ENCODE results near the gene NID2.

The NID2 gene

DNA sequence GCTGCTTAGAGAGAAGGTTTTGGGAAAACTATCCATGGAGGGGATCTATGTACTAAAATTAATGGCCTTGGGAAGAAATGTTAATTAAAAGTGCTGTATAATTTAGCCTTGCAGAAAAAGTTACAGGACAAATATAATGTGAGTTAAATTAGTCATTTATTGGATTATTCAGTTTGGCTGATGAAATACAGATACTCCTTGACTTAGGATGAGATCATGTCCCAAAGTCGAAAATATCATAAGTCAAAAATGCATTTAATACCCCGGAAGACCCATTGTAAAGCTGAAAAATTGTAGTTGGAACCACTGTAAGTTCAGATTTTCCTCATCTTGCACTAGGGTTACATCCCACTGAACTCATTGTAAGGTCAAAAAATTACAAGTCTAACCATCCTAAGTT, 69.8 kb downstream of the NID2 start:
- DNase-seq, result no peak

DNA sequence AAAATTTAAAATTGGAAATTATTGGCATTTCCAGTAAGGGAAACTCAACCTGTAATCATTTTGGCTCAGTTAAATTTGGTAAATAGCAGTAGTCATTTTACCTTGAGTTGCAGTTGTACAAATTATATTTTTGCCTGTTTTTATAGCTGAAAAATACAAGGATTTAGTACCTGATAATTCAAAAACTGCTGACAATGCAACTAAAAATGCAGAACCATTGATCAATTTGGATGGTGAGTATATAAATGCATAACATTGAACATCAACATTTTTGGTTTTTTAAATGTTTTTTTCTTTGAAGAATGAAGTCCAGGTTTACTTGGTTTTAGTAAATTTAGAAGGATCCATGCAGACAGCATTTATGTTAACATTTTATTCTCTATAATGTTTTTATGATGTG, 70.5 kb downstream of the NID2 start:
- no peak for DNase-seq

DNA sequence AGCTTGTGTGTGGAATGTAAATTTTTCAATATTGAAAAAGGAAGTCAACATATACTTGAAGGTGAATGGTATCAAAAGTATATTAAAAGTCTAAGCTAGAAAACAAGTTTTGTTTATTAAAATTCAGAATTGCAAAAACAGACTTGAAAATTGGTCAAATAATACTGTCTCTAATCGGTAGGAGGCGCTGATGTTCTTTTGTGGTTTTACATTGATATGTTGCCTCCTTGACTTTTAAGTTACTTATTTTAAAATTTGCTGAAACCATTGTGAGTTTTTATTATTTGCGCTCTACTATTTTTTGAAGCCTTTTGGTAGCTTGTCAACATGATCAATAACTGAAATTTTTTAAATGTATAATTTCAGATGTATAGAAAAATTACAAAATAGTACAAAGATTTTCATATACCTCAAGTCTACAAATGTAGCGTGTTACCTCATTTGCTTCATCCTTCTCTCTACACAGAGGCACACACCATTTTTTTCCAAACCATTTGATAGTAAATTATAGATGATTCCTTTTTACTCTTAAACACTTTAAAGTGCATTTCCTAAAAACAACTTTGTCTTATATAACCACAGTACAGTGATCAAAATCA, 72.6 kb downstream of the NID2 start:
- no peak for DNase-seq

DNA sequence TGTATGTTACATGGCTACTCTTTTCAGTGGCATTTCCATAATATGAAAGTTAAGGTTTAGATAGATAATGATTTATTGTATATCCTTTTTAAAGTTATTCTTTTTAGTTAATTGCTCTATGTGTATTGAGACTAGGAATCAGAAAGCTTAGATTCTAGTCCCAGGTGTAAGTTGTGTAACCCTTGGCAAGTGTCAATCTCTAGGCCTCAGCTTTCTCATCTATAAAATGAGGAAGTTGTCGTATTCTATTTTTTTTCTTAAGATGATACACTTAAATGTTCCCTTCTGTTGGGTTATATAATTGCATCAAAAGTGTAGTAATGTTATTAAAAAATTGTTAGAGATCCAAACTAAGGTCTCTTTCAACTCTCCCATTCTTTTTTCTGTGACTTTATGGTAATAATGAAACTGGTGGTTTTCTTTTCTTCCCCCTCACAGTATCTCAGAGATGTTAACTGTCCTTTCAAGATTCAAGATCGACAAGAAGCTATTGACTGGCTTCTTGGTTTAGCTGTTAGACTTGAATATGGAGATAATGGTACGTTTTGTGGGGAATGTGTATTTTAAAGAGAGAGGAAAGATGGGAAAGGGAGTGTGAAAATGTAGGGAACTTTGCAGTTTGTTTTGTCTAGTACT, 75.5 kb downstream of the NID2 start:
- DNase-seq, result no peak

DNA sequence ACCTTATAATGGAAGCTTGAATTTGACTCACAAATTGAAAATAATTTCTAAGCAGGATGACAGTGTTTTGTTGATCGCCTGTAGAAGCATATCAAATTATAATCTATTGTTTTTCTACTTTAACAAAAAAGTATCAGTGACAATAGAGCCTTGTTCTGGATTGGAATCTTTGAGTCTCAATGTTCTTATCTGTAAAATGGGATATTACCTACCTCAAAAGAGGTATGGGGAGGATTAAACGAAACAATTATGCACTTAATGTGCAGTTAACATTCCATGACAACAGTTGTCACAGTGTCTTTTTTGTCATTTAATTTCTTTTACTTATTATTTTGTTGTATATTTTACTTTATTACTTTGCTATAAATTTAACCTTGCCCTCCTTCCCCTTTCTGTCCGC, 78.4 kb downstream of the NID2 start:
- DNase-seq, result no peak

DNA sequence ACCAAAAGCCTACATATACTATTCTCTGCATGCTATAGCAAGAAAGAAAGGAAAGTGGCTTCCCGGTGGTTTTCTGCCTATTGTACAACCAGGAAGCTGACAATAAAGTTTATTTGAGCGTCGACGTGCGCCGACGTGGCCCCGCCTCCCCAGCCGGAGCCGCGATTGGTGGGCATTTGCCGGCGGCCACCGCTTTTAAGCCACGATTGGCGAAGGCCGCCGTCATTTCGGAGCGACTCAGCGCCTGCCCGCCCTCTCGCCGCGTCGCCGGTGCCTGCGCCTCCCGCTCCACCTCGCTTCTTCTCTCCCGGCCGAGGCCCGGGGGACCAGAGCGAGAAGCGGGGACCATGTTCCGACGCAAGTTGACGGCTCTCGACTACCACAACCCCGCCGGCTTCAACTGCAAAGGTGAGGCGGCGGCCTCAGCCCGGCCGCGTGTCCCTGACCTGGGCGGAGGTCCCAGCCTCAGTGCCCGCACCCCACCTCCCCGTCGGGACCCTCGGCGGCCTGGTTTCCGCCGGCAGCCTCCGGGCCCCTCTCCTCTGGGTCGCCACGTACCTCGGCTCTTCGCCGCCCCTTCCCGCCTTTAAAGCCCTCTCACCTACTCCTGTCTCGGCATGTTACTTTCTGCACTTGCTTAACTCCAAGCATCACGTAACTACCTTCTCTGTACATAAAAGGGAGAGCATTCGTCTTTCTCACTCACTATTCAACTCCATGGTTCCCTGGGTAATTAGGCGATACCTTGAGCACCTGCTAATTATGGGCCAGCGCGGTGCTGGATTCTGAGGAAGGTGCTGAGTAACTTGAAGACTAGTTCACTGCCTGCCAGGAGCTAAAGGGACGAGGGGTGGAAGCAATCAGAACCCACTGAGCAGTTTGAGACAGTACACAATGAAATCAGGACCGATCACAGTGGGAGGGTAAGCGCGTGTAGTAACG, 79.3 kb downstream of the NID2 start, which contains the start of gene RTRAF:
Gene RTRAF, plus strand, starts transcription at position 254 of the 942 bp plus-strand sequence. Its CDS starts 94 bp downstream, at position 348.
- DNase-seq, result peak; percentile 97

DNA sequence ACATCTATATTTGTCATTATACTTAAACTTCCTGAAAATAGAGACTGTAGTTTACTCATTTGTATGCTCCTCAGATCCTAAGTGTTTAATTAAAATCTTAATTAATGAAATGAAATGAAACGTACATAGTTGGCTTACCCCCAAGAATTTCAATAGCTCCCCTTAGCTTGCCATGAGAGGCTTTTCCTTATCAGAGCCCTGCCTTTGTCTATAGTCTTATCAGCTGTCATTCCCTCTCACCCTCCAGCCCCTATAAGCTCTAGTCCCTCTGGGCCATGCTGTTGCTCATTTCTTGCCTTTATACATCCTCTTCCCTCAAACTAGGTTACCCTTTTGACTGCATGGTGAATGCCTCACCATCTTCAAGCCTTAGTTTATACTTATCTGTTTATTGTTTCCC, 80.6 kb downstream of the NID2 start:
- no peak for DNase-seq

DNA sequence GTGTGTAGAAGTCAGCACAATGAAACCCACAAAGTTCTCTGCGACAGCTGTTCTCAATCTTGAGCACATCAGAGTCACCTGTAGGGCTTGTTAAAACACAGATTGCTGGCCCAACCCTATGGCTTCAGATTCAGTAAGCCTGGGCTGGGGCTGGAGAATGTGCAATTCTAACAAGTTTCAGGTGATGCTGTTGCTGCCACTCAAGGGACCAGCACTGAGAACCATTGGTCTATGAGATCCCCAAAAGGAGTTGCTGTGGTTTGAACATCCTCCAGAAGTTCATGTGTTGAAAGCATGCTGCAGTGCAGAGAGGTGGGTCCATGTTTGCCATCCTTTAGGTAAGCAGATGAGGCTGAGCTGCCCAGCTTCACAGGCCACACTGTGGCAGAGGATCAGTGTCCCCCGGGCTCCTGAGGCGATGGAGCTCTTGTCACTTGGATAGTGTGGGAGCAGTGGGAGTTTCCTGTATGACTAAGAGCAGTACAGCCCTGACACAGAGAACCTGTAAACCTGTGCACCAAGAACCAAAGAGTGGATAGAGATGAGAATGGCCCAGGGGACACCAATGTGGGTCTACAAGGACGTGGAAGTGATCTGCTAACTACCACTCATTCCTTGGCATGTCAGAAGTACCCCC, 87.5 kb downstream of the NID2 start:
- no peak for DNase-seq

DNA sequence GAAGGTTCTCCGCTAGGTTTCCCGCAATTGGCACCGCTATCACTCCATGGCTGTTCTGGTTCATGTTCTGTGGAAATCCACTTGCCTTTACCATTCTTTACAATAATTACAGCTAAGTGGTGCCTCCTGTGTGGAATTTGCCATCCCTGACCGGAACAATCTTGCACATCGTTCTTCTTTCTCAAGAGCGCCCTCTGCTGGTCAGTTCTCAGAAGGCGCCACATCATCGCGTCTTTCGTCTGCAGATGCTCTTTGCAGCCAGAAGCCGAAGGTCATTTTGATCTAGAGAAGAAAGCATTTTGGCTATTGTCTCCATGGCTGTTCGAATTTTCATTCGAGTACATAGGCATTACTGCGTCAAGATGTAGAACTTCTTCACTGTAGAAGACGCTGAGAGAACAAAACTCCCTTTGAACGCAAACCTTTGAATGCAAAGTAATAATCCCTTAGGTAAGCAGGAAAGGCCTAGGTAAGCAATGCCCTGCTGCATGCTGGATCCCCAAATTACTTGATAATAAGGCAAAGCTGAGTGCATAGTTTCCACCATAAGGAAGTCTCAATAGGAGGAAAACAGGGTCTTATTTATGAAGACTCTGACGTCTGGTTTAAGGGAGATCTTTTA, 89.7 kb downstream of the NID2 start:
- DNase-seq, result peak; percentile 82

DNA sequence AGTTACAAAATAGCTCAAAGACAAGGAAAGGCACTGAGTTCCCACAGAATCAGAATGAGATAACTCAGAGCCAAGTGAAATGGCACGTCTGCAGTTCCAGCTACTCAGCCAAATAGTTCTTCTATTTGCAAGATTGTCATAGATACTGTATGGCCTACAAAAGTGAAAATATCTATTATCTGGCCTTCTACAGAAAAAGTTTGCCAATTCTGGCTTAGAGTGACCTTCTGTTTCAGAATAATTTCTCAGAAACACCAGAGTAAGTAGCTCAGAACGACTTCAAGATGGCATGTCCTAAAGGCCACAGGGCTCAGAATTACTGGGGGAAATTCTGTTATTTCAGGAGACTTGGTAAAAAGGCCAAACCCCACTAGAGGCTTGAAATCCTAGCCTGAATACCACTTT, 90.2 kb downstream of the NID2 start:
- DNase-seq, result no peak

DNA sequence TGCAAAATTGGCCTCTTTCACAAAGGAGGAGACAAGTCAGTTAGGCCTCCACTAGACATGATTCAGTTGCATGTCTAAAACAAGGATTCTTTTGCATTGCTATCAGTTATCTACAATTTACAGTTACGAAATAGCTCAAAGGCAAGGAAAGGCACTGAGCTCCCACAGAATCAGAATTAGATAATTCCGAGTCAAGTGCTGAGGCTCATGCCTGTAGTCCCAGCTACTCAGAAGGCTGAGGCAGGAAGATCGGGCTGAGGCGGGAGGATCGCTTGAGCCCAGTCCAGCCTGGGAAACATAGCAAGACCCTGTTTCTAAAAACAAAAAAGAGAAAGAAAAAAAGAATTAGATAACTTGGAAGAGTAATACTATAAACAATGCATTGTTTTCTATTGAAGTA, 91.8 kb downstream of the NID2 start:
- DNase-seq, result no peak

DNA sequence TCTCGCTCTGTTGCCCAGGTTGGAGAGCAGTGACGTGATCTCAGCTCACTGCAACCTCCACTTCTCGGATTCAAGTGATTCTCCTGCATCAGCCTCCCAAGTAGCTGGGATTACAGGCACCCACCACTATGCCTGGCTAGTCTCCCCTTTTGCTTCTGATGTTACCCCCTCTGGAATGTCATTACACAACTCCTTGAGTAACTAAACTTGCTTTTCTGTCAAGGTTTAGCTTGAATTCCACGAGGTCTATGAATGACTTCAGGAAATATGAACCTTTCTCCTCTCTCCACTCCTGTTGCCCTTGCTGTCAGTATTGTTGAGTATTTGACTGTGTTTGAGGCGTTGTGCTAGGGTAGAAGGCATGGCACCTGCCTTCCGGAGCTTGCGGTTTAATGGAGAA, 96.3 kb downstream of the NID2 start:
- DNase-seq, result no peak

DNA sequence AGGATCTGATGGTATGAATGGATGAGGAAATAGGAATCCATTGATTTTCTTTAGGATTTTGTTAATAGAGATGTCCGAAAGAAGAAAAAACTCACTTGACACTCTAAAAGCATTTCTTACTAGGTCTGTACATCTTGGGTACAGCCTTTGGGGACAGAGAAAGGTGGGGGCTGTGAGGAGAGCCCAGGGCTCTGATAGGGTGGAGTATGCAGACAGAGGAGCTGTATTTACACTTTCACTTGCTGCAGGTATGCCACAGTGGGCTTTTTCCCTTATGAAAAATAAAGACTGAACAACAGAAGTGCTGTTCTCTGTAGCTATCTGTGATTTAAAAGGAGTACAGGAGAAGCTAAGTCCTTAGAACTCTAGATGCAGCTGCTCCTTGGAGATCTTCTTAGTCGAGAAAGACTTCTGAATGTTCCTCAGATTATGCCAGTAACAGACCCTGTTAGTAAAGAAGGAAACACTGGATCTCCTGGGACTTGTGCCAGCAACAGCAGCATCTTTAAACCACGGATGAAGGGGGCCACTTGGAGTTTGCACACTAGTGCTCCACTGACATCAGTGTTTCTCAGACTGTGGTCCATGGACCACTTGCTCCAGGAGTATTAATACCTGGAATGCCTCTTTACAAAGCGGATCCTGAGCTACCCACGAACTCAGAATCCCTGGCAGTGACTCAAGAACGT, 98.9 kb downstream of the NID2 start:
- no peak for DNase-seq

DNA sequence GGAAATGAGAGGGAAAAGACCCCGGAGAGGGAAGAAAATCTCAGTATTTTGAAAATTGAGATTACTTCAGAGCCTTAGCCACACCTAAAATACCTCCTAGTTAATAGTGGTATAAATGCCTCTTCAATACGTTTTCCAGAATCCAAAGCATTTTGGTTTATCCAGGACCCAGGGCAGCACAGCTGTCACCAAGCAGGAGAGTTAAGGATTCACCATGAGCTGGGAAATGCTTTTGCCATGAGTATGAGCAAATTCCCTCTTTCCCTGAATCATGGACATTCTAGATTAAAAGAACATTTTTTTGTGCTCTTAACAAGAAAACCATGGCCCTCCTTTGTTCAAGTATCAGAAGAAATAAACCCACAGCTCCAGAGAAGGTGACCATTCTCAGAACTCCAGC, 101.3 kb downstream of the NID2 start:
- DNase-seq, result no peak

DNA sequence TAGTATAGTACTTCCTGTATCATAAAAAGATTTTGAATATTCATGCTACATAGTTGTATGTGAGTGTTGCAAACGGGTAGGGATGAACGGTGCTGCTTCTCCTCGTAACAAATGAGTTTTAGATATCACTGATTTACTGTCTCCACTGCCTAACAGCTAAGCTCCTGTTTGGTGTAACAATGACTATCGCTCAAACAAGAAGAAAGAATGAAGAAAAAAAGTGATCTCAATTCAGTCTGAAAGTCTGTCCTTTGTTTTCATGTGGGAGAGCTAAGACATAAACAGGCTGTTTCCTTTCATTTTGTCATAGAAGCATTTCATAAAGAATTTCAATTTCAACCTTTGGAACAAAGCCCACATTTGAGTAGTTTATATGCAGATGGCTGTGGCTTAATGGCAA, 105.6 kb downstream of the NID2 start:
- DNase-seq, result no peak

DNA sequence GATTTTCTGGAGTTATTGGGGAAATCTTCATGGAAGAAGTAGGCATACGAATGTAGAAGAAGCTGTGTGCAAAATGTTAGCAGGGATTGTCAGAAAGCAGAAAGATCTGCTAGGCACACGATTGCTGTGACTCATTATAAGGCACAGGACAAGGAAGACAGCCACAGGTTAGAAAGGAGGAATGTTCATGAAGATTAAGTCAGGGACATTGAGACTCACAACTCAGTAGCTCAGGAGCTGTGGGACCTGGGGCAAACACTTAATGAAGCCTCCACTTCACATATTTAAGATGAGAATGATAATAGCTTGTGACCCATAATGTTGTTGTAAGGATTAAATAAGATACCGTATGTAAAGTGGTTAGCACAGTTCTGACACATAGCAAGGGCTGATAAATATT, 106.1 kb downstream of the NID2 start:
- DNase-seq, result no peak

DNA sequence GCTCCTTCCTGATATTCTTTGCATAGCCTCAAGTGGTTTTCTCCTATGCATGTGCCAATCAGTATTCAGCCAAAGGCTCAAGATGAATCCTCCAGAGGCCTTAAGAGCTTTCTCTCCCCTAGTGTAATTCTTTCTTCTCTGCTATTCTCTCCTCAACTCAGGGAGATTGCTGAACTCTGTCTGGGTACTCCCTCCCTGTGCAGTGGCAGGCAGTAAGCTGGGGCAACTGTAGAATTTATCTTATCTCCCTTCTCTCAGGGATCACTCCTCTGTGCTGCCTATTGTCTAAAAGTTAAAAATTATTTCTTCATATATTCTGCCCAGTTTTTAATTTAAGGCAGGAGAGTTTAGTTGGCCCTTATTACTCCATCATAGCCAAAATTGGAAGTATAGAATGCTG, 108.0 kb downstream of the NID2 start:
- DNase-seq, result no peak

DNA sequence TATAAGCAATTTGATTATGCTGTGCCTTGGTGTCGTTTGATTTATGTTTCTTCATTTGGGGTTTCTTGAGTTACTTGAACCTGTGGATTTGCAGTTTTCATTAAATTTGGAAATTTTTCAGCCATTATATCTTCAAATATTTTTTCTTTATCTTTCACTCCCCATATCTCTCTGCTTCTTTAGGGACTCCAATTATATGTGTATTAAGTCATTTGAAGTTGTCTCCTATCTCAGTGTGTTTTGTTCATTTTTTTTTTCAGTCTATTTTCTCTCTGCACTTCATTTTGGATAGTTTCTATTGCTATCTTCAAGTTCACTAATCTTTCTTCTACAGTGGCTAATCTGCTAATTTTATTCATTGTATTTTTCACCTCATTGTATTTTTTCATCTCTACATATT, 108.9 kb downstream of the NID2 start:
- no peak for DNase-seq

DNA sequence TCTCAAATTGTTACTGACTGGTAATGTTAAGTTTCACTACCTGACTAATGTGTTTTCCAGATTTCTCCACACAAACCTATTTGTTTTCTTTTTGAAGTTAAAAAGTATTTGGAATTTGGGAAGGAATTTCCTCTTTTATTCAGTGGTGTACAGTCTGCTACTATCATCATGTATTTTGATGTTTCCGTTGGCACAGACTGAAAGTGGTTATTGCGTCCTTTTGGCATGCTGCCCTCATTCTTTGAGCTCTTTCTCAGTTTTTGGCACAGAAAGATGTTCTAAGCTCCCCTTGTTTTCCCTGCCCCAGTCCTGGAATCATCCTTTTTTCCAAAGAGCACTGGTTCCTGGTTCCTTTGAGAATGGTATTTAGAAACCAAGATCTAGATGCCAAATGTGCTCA, 110.9 kb downstream of the NID2 start:
- DNase-seq, result no peak

All from NCI-H1092 treated with DMSO at 0.1 percent for 48 hours (cell line).